K562 (cell line): ENCODE data around the gene MX1. TPM values are rescaled to one million over a fixed set of nuclear protein-coding genes. Genes with fewer than 3 reads are reported as not detected.

Experiments used
- ATAC-seq: fragments of 200-7000 bp; cut with Tn5 transposase; 3 replicates; pipeline ENCODE4 v1.9.1; 2020; ENCODE audit warnings: moderate library complexity
- BruUV-seq: library from RNA; stranded (reverse); fragments of 400-500 nt; replicated peaks from 2 replicates; lab custom pipeline; 2021; lab: Mats Ljungman, UMichigan
- CTCF ChIA-PET: fragments of 300-600 bp; formaldehyde crosslinking; extraction: SDS; loops from one replicate; lab custom pipeline; 2021; ENCODE audit warnings: low intra/inter-chr PET ratio; lab: Yijun Ruan, JAX
- POLR2A ChIA-PET: fragments of 300-600, 350-650 bp; sonication (Branson Sonifier 250); formaldehyde crosslinking; extraction: SDS; loops from one replicate; lab custom pipeline; 2021; ENCODE audit warnings: antibody characterized with exemption, inconsistent platforms; lab: Yijun Ruan, JAX
- DNase-seq, 4 experiments: peaks; one replicate each; pipeline versions ENCODE4 v3.0.0 to v3.0.0-alpha.2; 2011 to 2018; ENCODE audit warnings: low spot score in 3 of 4, mixed read lengths in 3 of 4; ENCODE audit errors: extremely low read depth in 1 of 4
- FAIRE-seq: peaks from 2 replicates; lab custom pipeline; 2011; peaks lifted over from hg19 to GRCh38; lab: Jason Lieb, UNC
- H2AFZ ChIP-seq: 2 replicates; pipeline ENCODE4 v1.6.0; 2011; ENCODE audit warnings: low read depth, low read length, control low read depth, inconsistent platforms
- H3K27ac ChIP-seq: fragments of 200-600 bp; 3 replicates; pipeline ENCODE4 v1.8.0; 2011; ENCODE audit warnings: low read depth, mild to moderate bottlenecking, control low read depth, inconsistent platforms, low read length, moderate library complexity, mixed read lengths; ENCODE audit errors: extremely low read depth
- H3K27me3 ChIP-seq, 2 experiments: fragments of 300-600 bp in 1 of 2; 2 replicates in 1 of 2; 3 replicates in 1 of 2; pipeline versions ENCODE4 v1.6.0 to v1.8.0; 2011; ENCODE audit warnings: inconsistent platforms in 2 of 2, low read length in 2 of 2, mild to moderate bottlenecking in 1 of 2, mixed read lengths in 1 of 2, moderate library complexity in 1 of 2; ENCODE audit not compliant: control insufficient read depth in 2 of 2, insufficient read depth in 2 of 2
- H3K36me3 ChIP-seq: fragments of 300-600 bp; 3 replicates; pipeline ENCODE4 v1.8.0; 2011; ENCODE audit warnings: mild to moderate bottlenecking, low read length, inconsistent platforms; ENCODE audit not compliant: control insufficient read depth, insufficient read depth
- H3K4me1 ChIP-seq, 2 experiments: fragments of 200-600 bp in 1 of 2; replicated peaks in 1 of 2; 2 replicates in 1 of 2; 3 replicates in 1 of 2; pipeline versions ENCODE4 v1.5.1 to v1.8.0; 2011; ENCODE audit warnings: inconsistent platforms in 2 of 2, low read length in 2 of 2, mild to moderate bottlenecking in 1 of 2, mixed read lengths in 1 of 2, moderate library complexity in 1 of 2; ENCODE audit not compliant: control insufficient read depth in 2 of 2, insufficient read depth in 2 of 2
- H3K4me2 ChIP-seq: 2 replicates; pipeline ENCODE4 v1.6.1; 2011; ENCODE audit warnings: low read length, control low read depth, inconsistent platforms, mixed read lengths; ENCODE audit not compliant: insufficient read depth
- H3K4me3 ChIP-seq: fragments of 200-600 bp; sonication (generic), shearing (Covaris generic); 2 replicates; pipeline ENCODE4 v1.5.1; 2016; ENCODE audit warnings: control low read depth, inconsistent platforms
- H3K79me2 ChIP-seq: fragments of 200-600 bp; 3 replicates; pipeline ENCODE4 v1.8.0; 2011; ENCODE audit warnings: low read length, inconsistent platforms; ENCODE audit not compliant: control insufficient read depth, insufficient read depth
- H3K9ac ChIP-seq, 2 experiments: 2 replicates each; pipeline versions ENCODE4 v1.6.0 to v1.6.1; 2011; ENCODE audit warnings: low read depth in 2 of 2, low read length in 2 of 2, control low read depth in 1 of 2, inconsistent platforms in 1 of 2, mild to moderate bottlenecking in 1 of 2, mixed read lengths in 1 of 2; ENCODE audit not compliant: insufficient read depth in 1 of 2
- H3K9me1 ChIP-seq: one replicate; pipeline ENCODE4 v1.6.0; 2011; ENCODE audit warnings: inconsistent platforms, mild to moderate bottlenecking, low read length, moderate library complexity; ENCODE audit not compliant: control insufficient read depth, insufficient read depth
- H3K9me3 ChIP-seq: replicated peaks from 2 replicates; pipeline ENCODE4 v1.5.1; 2011; ENCODE audit warnings: low read depth, low read length, inconsistent platforms; ENCODE audit not compliant: control insufficient read depth, insufficient read depth
- H4K20me1 ChIP-seq: replicated peaks from 2 replicates; pipeline ENCODE4 v1.6.1; 2011; ENCODE audit warnings: low read length, inconsistent platforms, mixed read lengths; ENCODE audit not compliant: control insufficient read depth, insufficient read depth
- BRD4 ChIP-seq: fragments of 200-600 bp; sonication (generic); IDR thresholded peaks from 2 replicates; pipeline ENCODE4 v1.6.1; 2017; ENCODE audit warnings: inconsistent platforms
- POU5F1 ChIP-seq: fragments of 150-350 bp; IDR thresholded peaks from 2 replicates; pipeline ENCODE4 v1.6.1; 2014; ENCODE audit warnings: borderline replicate concordance, low read length, low read depth, mild to moderate bottlenecking; ENCODE audit not compliant: partially characterized antibody
- WGBS: fragments of 100-300 bp; shearing (Covaris generic); methylation state at CpG from one replicate; pipeline ENCODE4 v1.1.6; 2016; ENCODE audit warnings: low coverage, mixed read lengths; ENCODE audit not compliant: insufficient coverage; ENCODE audit errors: missing lambda C conversion rate; 5-methylcytosine and 5-hydroxymethylcytosine counted together
- in situ Hi-C: fragments of 300-500 bp; cut with MboI; formaldehyde crosslinking; loops from 4 replicates; pipeline ENCODE4 v1.15.0; 2018; ENCODE audit warnings: inconsistent platforms, mixed read lengths
- intact Hi-C: fragments of 100-400 bp; cut with micrococcal nuclease; formaldehyde crosslinking; loops from 2 replicates; pipeline ENCODE4 v1.14.2; 2022
- polyA plus RNA-seq, 8 experiments: library from polyadenylated mRNA; depleted of rRNA in 4 of 8; stranded (reverse) in 5 of 8; unstranded in 3 of 8; fragments of >200 nt; fragmentation: Nextera tagmentation in 2 of 8; fragmentation: Illumina TruSeq in 1 of 8; extraction: Ambion mirVana in 2 of 8; extraction: Trizol in 1 of 8; gene quantifications; 2 replicates each; pipeline versions ENCODE4 v1.2.1 to v1.2.3, GENCODE V29; 2011 to 2014; ENCODE audit warnings: inconsistent platforms in 1 of 8, missing spikeins in 1 of 8
- total RNA-seq, 7 experiments: library from RNA; depleted of rRNA in 6 of 7; stranded (reverse); fragments of >200 nt in 6 of 7; fragmentation: Illumina TruSeq in 2 of 7; extraction: Trizol in 2 of 7; gene quantifications; 2 replicates each; pipeline versions ENCODE4 v1.2.1 to v1.2.3, GENCODE V29; 2011 to 2021; ENCODE audit warnings: low replicate concordance in 1 of 7
- TF ChIP-seq, protein P1 (sequence below): fragments of 250-450 bp; sonication (Bioruptor Pico); IDR thresholded peaks from 2 replicates; pipeline ENCODE4 v1.8.0; 2021; ENCODE audit warnings: borderline replicate concordance, mild to moderate bottlenecking, moderate library complexity; ENCODE audit not compliant: poor library complexity, severe bottlenecking
- TF ChIP-seq, protein P2 (sequence below): fragments of 250-450 bp; sonication (Bioruptor Pico); IDR thresholded peaks from 2 replicates; pipeline ENCODE4 v1.4.0; 2020
- TF ChIP-seq, protein P3 (sequence below), 2 experiments: fragments of 450-650 bp; formaldehyde crosslinking in 1 of 2; IDR thresholded peaks; 2 replicates each; pipeline versions ENCODE4 v1.4.0 to v1.6.1; 2014 to 2020; ENCODE audit warnings: mild to moderate bottlenecking in 2 of 2, borderline replicate concordance in 1 of 2, low read depth in 1 of 2

The MX1 gene
- total and polyA plus RNA-seq, 9 of the 15 experiments (the other 6 are each of a cell fraction or from before 2014, with no cell fraction given), result 0.07 to 0.51 (median 0.21) TPM; not detected in 5

DNA sequence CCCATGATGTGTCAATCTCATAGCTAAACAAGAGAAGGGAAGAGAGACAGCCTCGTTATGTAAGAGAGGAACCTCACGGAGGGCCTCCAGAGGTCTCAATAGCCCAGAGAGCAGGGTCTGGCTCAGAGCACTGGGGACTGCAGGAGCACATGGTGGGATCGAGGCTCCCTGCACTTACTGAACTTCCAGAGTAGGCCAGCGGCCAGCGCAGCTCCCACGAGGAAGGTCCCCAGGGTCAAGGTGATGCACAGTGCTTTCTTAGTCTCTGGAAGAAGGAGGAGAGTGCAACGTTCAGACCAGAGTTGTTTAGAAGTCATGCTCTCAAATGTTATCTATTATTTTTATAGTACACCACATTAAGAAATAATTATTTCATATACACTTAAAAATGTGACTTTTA, 63.3 kb downstream of the MX1 start (continued):
- TF ChIP-seq, protein P1, sequence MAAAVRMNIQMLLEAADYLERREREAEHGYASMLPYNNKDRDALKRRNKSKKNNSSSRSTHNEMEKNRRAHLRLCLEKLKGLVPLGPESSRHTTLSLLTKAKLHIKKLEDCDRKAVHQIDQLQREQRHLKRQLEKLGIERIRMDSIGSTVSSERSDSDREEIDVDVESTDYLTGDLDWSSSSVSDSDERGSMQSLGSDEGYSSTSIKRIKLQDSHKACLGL (CRISPR knock-in tag), result no peak
- no peak for TF ChIP-seq BRD4

DNA sequence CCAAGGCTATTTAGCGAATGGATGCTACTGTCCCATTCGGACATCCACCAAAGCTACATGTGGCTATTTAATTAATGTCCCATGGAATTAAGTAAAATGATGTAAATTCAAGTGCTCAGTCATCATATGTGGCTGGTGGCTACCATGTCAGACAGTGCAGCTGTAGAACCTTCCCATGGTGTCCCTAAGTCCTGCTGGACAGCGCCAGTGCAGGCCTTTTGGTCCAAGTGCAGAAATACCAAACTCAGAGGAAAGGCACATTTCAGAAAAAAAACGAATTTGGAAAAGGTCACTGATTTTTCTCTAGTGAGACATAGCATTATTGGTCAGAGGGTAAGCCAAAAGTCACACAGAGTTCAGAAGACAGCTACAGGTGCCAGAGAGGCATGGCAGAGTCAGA, 64.3 kb downstream of the MX1 start:
- no peak overlapping the region for H3K4me3 ChIP-seq
- intact Hi-C loops, result no loop called here
- no peaks in the 10 kb centered on the region for H3K36me3 ChIP-seq
- peaks cover 9 to 26% of the 10 kb centered on the region in 2 experiments; a peak in 4 of 5 replicates for H3K27me3 ChIP-seq
- POLR2A ChIA-PET, result interaction anchor here (0.8 to 0.9 kb wide), 2 partner anchors 15 to 40 kb away, joined by 3 to 4 read pairs; no protein-coding TSS in a partner anchor
- H3K79me2 ChIP-seq, result no peaks in the 10 kb centered on the region
- H2AFZ ChIP-seq, result no peak overlapping the region
- no peaks in the 10 kb centered on the region for H3K9me1 ChIP-seq
- H3K9me3 ChIP-seq, result no peaks in the 10 kb centered on the region
- ATAC-seq (no peak), DNase-seq (no peak), FAIRE-seq (no peak)
- BruUV-seq, result no TSS peak
- 0% methylated on average over 4 of the region's 4 CpGs for WGBS
- in situ Hi-C loops, result no loop called here
- no peaks in the 10 kb centered on the region for H4K20me1 ChIP-seq
- CTCF ChIA-PET, result no interaction called here
- H3K9ac ChIP-seq, result no peak overlapping the region
- H3K27ac ChIP-seq, result no peak overlapping the region
- no peaks in the 10 kb centered on the region for H3K4me1 ChIP-seq
- H3K4me2 ChIP-seq, result no peak overlapping the region
- TF ChIP-seq, protein P2, sequence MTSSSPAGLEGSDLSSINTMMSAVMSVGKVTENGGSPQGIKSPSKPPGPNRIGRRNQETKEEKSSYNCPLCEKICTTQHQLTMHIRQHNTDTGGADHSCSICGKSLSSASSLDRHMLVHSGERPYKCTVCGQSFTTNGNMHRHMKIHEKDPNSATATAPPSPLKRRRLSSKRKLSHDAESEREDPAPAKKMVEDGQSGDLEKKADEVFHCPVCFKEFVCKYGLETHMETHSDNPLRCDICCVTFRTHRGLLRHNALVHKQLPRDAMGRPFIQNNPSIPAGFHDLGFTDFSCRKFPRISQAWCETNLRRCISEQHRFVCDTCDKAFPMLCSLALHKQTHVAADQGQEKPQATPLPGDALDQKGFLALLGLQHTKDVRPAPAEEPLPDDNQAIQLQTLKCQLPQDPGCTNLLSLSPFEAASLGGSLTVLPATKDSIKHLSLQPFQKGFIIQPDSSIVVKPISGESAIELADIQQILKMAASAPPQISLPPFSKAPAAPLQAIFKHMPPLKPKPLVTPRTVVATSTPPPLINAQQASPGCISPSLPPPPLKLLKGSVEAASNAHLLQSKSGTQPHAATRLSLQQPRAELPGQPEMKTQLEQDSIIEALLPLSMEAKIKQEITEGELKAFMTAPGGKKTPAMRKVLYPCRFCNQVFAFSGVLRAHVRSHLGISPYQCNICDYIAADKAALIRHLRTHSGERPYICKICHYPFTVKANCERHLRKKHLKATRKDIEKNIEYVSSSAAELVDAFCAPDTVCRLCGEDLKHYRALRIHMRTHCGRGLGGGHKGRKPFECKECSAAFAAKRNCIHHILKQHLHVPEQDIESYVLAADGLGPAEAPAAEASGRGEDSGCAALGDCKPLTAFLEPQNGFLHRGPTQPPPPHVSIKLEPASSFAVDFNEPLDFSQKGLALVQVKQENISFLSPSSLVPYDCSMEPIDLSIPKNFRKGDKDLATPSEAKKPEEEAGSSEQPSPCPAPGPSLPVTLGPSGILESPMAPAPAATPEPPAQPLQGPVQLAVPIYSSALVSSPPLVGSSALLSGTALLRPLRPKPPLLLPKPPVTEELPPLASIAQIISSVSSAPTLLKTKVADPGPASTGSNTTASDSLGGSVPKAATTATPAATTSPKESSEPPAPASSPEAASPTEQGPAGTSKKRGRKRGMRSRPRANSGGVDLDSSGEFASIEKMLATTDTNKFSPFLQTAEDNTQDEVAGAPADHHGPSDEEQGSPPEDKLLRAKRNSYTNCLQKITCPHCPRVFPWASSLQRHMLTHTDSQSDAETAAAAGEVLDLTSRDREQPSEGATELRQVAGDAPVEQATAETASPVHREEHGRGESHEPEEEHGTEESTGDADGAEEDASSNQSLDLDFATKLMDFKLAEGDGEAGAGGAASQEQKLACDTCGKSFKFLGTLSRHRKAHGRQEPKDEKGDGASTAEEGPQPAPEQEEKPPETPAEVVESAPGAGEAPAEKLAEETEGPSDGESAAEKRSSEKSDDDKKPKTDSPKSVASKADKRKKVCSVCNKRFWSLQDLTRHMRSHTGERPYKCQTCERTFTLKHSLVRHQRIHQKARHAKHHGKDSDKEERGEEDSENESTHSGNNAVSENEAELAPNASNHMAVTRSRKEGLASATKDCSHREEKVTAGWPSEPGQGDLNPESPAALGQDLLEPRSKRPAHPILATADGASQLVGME (CRISPR knock-in tag), result no peak
- TF ChIP-seq POU5F1, result no peak
- TF ChIP-seq, protein P3, sequence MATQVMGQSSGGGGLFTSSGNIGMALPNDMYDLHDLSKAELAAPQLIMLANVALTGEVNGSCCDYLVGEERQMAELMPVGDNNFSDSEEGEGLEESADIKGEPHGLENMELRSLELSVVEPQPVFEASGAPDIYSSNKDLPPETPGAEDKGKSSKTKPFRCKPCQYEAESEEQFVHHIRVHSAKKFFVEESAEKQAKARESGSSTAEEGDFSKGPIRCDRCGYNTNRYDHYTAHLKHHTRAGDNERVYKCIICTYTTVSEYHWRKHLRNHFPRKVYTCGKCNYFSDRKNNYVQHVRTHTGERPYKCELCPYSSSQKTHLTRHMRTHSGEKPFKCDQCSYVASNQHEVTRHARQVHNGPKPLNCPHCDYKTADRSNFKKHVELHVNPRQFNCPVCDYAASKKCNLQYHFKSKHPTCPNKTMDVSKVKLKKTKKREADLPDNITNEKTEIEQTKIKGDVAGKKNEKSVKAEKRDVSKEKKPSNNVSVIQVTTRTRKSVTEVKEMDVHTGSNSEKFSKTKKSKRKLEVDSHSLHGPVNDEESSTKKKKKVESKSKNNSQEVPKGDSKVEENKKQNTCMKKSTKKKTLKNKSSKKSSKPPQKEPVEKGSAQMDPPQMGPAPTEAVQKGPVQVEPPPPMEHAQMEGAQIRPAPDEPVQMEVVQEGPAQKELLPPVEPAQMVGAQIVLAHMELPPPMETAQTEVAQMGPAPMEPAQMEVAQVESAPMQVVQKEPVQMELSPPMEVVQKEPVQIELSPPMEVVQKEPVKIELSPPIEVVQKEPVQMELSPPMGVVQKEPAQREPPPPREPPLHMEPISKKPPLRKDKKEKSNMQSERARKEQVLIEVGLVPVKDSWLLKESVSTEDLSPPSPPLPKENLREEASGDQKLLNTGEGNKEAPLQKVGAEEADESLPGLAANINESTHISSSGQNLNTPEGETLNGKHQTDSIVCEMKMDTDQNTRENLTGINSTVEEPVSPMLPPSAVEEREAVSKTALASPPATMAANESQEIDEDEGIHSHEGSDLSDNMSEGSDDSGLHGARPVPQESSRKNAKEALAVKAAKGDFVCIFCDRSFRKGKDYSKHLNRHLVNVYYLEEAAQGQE (IDR thresholded peaks at IDR 0.05; ENCODE audit: borderline replicate concordance), result peak; percentile 31
- TF ChIP-seq, protein P3 (CRISPR knock-in tag; IDR thresholded peaks at IDR 0.05; ENCODE audit: low read depth), result no peak
